ENCODE measurements around the gene TEPSIN. TPM values are rescaled to one million over a fixed set of nuclear protein-coding genes. Genes with fewer than 3 reads are reported as not detected.

TEPSIN gene
- total RNA-seq, 2 experiments from 2014 or later: 71.1 to 78.8 TPM

- peaks cover 10% of the 10 kb centered on the region for H3K36me3 Mint-ChIP-seq
- no peak overlapping the region for H3K4me3 Mint-ChIP-seq
- no peak for DNase-seq
- peaks cover 12% of the 10 kb centered on the region for H3K4me1 Mint-ChIP-seq
- no peak overlapping the region for H3K27ac Mint-ChIP-seq
- no peaks in the 10 kb centered on the region for H3K9me3 Mint-ChIP-seq
- ATAC-seq (ENCODE audit: low read depth): no peak
- POLR2A ChIA-PET: no interaction called here
- no peaks in the 10 kb centered on the region for H3K27me3 Mint-ChIP-seq
Observed at GRCh38 chr17:81250286-81251093, 11.6 kb upstream of the TEPSIN start.

GRCh38 chr17:81249223-81250040, 10.6 kb upstream of the TEPSIN start:
- no peak for DNase-seq
- peaks cover 10% of the 10 kb centered on the region for H3K36me3 Mint-ChIP-seq
- H3K9me3 Mint-ChIP-seq: no peaks in the 10 kb centered on the region
- POLR2A ChIA-PET: no interaction called here
- H3K27me3 Mint-ChIP-seq: no peaks in the 10 kb centered on the region
- H3K4me1 Mint-ChIP-seq: peaks cover 12% of the 10 kb centered on the region
- no peak for ATAC-seq (ENCODE audit: low read depth)
- no peak overlapping the region for H3K27ac Mint-ChIP-seq
- H3K4me3 Mint-ChIP-seq: no peak overlapping the region

- ATAC-seq (ENCODE audit: low read depth) (no peak), DNase-seq (no peak)
- H3K27ac Mint-ChIP-seq: no peak overlapping the region
- POLR2A ChIA-PET: no interaction called here
- no peaks in the 10 kb centered on the region for H3K27me3 Mint-ChIP-seq
- no peak overlapping the region for H3K4me3 Mint-ChIP-seq
- peaks cover 6% of the 10 kb centered on the region for H3K36me3 Mint-ChIP-seq
- peaks cover 8% of the 10 kb centered on the region for H3K4me1 Mint-ChIP-seq
- H3K9me3 Mint-ChIP-seq: no peaks in the 10 kb centered on the region
Observed at GRCh38 chr17:81248649-81249048, 9.8 kb upstream of the TEPSIN start.

- no peaks in the 10 kb centered on the region for H3K27me3 Mint-ChIP-seq
- H3K27ac Mint-ChIP-seq: no peak overlapping the region
- H3K9me3 Mint-ChIP-seq: no peaks in the 10 kb centered on the region
- H3K4me3 Mint-ChIP-seq: no peak overlapping the region
- peaks cover 2% of the 10 kb centered on the region for H3K4me1 Mint-ChIP-seq
- ATAC-seq (ENCODE audit: low read depth) (no peak), DNase-seq (no peak)
- H3K36me3 Mint-ChIP-seq: no peaks in the 10 kb centered on the region
- POLR2A ChIA-PET: no interaction called here
Observed at GRCh38 chr17:81247339-81247990, 8.6 kb upstream of the TEPSIN start.

- peaks cover 3% of the 10 kb centered on the region for H3K4me1 Mint-ChIP-seq
- ATAC-seq (ENCODE audit: low read depth) (no peak), DNase-seq (no peak)
- POLR2A ChIA-PET: no interaction called here
- no peaks in the 10 kb centered on the region for H3K27me3 Mint-ChIP-seq
- H3K27ac Mint-ChIP-seq: no peak overlapping the region
- peaks cover 3% of the 10 kb centered on the region for H3K36me3 Mint-ChIP-seq
- H3K4me3 Mint-ChIP-seq: no peak overlapping the region
- no peaks in the 10 kb centered on the region for H3K9me3 Mint-ChIP-seq
Observed at GRCh38 chr17:81246679-81247338, 8.0 kb upstream of the TEPSIN start.

- POLR2A ChIA-PET: interaction anchor here (0.6 kb wide), 1 partner anchor 262 kb away, joined by 3 read pairs; no protein-coding TSS in a partner anchor
- Mint-ChIP-seq H3K27me3 (no peaks in the 10 kb centered on the region), H3K36me3 (peaks cover 3% of the 10 kb centered on the region), H3K4me1 (peaks cover 6% of the 10 kb centered on the region), H3K27ac (no peak overlapping the region), H3K4me3 (no peak overlapping the region), H3K9me3 (no peaks in the 10 kb centered on the region)
- DNase-seq: no peak
- no peak for ATAC-seq (ENCODE audit: low read depth)
Observed at GRCh38 chr17:81246343-81246670, 7.5 kb upstream of the TEPSIN start.

- no peak overlapping the region for H3K4me3 Mint-ChIP-seq
- H3K27me3 Mint-ChIP-seq: no peaks in the 10 kb centered on the region
- H3K9me3 Mint-ChIP-seq: no peaks in the 10 kb centered on the region
- POLR2A ChIA-PET: interaction anchor here (0.6 kb wide), 1 partner anchor 263 kb away, joined by 3 read pairs; no protein-coding TSS in a partner anchor
- H3K36me3 Mint-ChIP-seq: peaks cover 5% of the 10 kb centered on the region
- H3K4me1 Mint-ChIP-seq: peaks cover 10% of the 10 kb centered on the region
- ATAC-seq (ENCODE audit: low read depth): no peak
- H3K27ac Mint-ChIP-seq: no peak overlapping the region
- no peak for DNase-seq
Observed at GRCh38 chr17:81245665-81246342, 6.9 kb upstream of the TEPSIN start.

GRCh38 chr17:81245024-81245664, 6.3 kb upstream of the TEPSIN start:
- Mint-ChIP-seq H3K27me3 (no peaks in the 10 kb centered on the region), H3K4me3 (no peak overlapping the region), H3K27ac (no peak overlapping the region), H3K9me3 (no peaks in the 10 kb centered on the region), H3K36me3 (peaks cover 5% of the 10 kb centered on the region), H3K4me1 (peaks cover 15% of the 10 kb centered on the region)
- DNase-seq (no peak), ATAC-seq (ENCODE audit: low read depth) (no peak)
- POLR2A ChIA-PET: no interaction called here

- Mint-ChIP-seq H3K36me3 (peaks cover 5% of the 10 kb centered on the region), H3K27me3 (no peaks in the 10 kb centered on the region), H3K4me3 (no peak overlapping the region), H3K27ac (no peak overlapping the region), H3K4me1 (peaks cover 18% of the 10 kb centered on the region), H3K9me3 (no peaks in the 10 kb centered on the region)
- no peak for DNase-seq
- no peak for ATAC-seq (ENCODE audit: low read depth)
- POLR2A ChIA-PET: interaction anchor here (0.6 kb wide), 1 partner anchor 224 kb away, joined by 3 read pairs; no protein-coding TSS in a partner anchor
Observed at GRCh38 chr17:81244358-81245023, 5.6 kb upstream of the TEPSIN start.

- Mint-ChIP-seq H3K4me3 (no peak overlapping the region), H3K36me3 (peaks cover 5% of the 10 kb centered on the region), H3K27ac (no peak overlapping the region), H3K27me3 (no peaks in the 10 kb centered on the region), H3K9me3 (no peaks in the 10 kb centered on the region), H3K4me1 (peaks cover 18% of the 10 kb centered on the region)
- POLR2A ChIA-PET: no interaction called here
- ATAC-seq (ENCODE audit: low read depth) (no peak), DNase-seq (no peak)
Observed at GRCh38 chr17:81243333-81243664, 4.4 kb upstream of the TEPSIN start.

- Mint-ChIP-seq H3K9me3 (no peaks in the 10 kb centered on the region), H3K27me3 (no peaks in the 10 kb centered on the region), H3K4me1 (peaks cover 23% of the 10 kb centered on the region), H3K4me3 (peak overlapping the region; percentile 28), H3K27ac (no peak overlapping the region), H3K36me3 (peaks cover 5% of the 10 kb centered on the region)
- ATAC-seq (ENCODE audit: low read depth) (no peak), DNase-seq (no peak)
- POLR2A ChIA-PET: no interaction called here
Observed at GRCh38 chr17:81242421-81243332, 3.8 kb upstream of the TEPSIN start.

Data from activated naive CD8-positive, alpha-beta T cell treated with anti-CD3 and anti-CD28 coated beads, Interleukin-2, amount 10 ng/mL, durations not matched to agents 7 days and 5 days (primary cell).